PC-9 (cell line): ENCODE results near the gene TMUB1.

Experiments
- EZH2 ChIP-seq: fragments of 200-600 bp; sonication (generic); IDR thresholded peaks from 2 replicates; pipeline ENCODE4 v1.8.0; 2017; ENCODE audit warnings: antibody characterized with exemption, low read depth
- TF ChIP-seq, protein P1 (sequence below): fragments of 200-600 bp; sonication (generic); conservative IDR thresholded peaks from 2 replicates; pipeline ENCODE4 v1.6.1; 2017; ENCODE audit warnings: mixed run types, antibody characterized with exemption, mild to moderate bottlenecking, moderate library complexity

DNA sequence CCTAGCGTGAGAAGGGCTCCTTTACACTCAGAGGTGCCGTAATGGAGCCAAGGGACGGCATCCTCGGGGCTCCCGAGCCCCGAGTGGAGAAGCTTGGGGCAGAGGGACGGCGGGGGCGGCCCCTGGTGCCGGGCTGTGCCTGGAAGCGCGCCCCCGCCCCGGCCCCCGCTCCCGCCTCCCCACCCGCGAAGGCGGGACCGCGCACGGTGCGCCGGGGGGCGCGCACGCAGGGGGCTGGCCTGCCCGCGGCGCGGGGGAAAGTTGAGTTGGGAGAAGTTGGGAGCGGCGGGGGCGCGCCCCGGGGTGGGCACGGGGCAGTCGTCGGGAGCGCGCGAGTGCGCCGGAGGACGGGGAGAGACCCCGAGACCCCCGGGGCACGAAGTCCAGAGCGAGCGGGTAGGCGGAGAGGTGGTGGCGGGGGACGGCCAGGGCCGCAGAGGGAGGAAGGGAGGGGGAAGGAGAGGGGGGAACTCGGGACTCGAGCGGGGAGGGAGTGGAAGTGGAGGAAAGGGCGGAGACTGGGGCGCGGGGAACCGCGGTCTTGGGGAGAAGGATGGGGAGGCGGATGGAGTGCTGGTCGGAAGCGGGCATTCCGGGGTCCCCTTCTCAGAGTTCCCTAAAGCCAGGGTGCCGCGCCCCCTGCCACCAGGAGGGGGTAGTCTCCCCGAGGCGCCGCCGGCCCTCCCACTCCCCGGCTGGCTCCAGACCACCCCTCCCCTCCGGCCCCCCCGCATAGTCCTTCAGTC lies 23.8 kb downstream of the TMUB1 start, which contains the start of gene SLC4A2:
- TF ChIP-seq, protein P1, sequence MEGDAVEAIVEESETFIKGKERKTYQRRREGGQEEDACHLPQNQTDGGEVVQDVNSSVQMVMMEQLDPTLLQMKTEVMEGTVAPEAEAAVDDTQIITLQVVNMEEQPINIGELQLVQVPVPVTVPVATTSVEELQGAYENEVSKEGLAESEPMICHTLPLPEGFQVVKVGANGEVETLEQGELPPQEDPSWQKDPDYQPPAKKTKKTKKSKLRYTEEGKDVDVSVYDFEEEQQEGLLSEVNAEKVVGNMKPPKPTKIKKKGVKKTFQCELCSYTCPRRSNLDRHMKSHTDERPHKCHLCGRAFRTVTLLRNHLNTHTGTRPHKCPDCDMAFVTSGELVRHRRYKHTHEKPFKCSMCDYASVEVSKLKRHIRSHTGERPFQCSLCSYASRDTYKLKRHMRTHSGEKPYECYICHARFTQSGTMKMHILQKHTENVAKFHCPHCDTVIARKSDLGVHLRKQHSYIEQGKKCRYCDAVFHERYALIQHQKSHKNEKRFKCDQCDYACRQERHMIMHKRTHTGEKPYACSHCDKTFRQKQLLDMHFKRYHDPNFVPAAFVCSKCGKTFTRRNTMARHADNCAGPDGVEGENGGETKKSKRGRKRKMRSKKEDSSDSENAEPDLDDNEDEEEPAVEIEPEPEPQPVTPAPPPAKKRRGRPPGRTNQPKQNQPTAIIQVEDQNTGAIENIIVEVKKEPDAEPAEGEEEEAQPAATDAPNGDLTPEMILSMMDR: peak; percentile 78
- no peak for TF ChIP-seq EZH2
